Activated CD4-positive, CD25-positive, alpha-beta regulatory T cell treated with anti-CD3 and anti-CD28 coated beads, Interleukin-2, amount 50 U/mL, for 72 hours (primary cell): ENCODE measurements around the gene NCAM1.
"Not testable (repeated sequence)": the region's sequence is repeated elsewhere in the genome, so short reads cannot be mapped to it uniquely, and the experiment has no call there.

Experiments
- DNase-seq: peaks from one replicate; pipeline ENCODE4 v3.0.0; 2021

Gene NCAM1

DNA sequence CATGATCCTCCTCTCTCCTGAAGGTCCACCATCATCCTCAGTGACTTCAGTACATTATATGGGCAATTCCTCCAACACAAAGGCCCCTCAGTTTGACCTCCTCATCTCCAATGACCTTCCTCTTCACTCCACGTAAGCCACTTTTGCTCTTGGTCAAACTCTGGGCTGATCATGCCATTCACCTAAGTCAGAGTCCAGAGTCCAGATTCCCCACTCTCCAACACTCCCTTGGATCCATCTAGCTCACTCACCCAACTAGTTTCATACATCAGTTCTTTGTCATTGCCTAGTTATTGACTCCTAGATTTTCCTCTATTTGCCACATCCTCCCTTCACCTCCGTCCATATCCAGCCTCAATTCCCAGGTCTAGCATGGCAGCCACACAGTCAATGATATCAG is 322.7 kb downstream of the NCAM1 start:
- no peak for DNase-seq

DNA sequence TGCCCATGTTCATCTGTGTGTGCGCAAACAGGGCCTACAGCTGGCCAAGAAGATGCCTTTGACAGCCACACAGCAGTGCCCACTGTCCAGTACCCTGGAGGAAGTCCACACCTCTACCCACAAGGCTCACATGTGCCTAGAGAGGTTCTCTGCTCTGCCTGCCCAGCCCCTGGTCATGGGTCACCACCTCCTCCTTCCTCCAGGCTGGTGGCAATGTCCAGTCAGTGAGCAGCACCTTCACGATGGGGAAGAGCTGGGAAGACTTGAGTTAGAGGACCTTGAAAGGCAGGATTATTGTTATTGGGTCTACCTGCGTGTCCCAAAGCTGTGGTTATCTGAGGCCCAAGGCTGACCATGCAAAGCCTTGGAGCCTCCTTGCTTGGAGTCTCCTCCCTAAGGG is 324.8 kb downstream of the NCAM1 start:
- DNase-seq, result no peak

DNA sequence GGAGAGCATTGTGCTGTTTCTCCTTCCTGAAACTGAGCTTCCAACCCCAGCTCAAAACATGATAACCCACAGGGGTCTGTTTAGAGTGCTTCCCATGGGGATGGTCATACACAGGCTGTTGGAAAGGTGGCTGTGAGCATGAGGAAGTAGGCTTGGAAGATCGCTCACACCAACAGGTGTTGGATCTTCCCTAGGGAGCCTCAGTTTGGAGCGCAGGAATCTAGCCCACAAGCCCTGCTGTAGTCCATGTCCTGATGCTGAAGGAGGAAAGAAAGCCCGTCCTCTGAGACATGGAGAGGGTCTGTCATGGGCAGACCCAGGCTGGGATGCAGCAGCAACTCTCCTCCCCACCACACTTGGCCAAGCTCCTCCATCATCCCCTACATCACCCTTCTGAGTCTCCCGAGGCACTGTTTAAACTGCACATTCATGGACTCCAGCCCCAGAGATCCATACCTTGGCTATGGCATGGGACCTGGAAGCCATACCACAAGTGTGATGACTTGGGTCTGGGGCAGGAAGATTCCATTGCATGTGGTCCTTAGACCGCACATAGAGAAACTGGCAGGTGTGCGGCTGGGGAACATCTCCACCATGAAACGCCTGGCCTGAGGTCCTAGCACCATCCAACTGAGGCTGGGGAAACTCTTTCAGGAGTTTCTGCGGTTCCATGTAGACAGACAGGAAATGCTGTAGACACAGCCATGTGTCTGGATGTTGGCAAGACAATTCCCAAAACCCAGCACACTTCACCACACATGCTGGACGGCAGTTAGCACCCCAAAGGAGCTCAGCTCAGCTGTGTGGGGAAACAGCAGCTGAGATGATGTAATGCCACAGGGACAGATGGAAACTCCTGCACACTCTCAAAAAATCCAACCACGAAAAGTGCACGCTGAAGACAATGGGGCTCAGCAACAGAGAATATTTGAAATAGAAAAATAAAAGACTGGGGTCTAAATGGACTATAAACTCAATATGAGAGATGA is 325.6 kb downstream of the NCAM1 start:
- no peak for DNase-seq

DNA sequence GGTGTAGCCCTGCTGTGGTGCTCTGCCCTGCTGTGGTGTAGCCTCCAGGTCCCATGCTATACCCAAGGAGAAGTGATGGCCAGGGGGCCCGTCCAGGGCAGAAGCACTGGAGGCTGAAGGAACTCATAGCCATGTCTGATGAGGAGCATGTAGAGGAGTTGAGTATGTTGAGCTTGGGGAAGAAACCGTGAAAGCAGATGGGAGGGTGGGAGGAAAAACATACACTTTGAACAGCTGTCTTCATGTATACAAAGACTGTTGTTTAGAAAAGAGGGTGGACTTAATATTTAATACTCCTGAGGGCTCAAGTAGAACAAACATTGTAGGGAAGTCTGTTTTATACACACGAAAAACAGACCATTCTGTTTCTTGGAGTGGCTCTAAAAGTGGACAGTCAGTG is 326.6 kb downstream of the NCAM1 start:
- DNase-seq, result no peak

DNA sequence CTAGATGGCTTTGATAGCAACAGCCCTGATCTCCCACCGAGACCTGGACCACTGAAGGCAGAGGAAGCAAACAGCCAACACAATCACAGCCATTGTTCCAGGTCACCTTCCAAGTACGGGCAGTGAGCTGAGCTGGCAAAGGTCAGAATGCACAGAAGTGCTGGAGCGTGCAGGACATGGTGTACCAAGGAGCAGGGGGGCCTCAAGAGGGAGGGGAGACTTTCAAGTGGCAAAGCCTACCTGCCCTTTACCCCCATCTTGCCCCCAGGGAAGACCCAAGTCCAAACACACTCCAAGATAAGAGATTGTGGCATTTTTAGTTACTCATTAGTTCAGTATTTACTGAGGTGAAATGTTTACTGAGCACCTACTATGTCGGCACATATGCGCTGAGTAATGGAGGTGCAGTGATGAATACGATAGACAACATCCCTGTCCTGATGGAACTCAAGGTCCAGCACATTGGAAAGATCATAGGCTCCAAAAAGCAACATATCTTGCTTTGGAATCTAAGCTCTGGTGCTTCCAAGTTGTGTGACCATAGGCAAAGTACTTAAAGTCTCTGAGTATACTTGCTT is 327.2 kb downstream of the NCAM1 start:
- no peak for DNase-seq

DNA sequence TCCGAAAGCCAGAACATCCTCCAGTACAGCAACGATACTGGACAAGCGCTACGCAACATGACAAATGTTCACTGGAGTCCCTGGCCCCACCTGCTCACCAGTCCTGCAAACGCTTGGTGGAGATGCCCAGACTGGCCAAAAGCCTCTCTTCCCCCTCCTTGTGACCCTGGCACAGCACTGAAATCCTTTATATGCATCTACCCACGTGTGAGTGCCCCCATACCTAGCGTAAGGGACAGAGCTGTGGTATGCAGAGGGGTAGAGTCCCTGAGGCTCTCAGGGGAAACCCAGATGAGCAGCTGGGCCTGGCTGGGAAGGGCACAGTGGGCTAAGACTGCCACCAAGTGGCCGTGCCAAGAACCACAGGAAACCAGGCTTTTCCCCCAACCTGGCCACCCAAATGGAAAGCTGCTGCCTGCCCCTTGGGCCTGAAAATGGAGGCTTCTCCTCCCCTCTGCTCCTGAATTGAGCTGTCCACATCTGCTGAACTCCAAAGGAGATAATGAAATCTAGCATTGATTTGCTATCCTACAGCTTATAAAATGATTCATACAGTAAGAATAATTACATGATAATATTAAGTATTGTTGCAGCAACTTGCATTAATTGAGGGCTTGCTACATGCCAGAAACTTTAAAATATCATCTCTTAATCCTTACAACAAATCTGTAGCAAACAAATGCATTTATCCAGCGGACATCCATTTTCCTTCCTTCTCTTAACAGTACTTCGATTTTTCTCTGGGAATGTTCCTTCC is 328.4 kb downstream of the NCAM1 start:
- peak; percentile 72 for DNase-seq

DNA sequence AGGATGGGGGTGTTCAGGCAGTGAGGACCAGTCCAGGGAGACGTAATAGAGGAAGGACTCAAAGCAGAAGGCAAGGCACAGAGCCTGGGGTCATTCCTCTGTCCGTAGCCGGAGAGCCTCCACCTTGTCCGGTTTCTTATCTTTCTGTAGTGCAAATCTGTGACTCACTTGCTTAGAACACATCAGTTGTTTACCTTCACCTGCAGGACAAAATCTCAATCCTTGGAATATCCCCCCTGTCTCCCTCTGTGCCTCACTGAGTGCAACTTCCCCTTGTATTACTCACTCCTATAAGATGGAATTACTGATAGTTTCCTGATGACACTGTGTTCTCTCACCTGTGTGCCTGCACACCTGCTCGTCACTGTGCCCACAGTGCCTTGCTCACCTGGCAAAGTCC is 332.7 kb downstream of the NCAM1 start:
- no peak for DNase-seq

DNA sequence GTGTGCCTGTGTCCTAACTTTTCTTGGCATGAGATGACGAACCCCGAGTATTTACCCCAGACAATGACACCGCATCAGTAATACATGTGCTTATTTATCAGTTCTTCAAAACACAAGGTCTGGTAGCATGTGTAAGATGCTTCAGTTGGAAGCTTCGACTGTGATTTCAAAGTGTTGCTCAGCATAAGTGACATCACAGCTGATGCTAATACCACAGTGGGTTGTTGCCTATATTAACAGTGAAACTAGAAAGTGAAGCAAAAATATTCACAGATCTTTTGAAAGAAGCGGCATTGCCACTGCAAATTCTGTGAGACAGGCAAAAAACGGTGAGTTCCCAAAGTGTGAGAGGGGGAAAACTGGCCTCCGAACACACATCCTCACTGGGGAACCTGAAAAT is 334.8 kb downstream of the NCAM1 start:
- no peak for DNase-seq

DNA sequence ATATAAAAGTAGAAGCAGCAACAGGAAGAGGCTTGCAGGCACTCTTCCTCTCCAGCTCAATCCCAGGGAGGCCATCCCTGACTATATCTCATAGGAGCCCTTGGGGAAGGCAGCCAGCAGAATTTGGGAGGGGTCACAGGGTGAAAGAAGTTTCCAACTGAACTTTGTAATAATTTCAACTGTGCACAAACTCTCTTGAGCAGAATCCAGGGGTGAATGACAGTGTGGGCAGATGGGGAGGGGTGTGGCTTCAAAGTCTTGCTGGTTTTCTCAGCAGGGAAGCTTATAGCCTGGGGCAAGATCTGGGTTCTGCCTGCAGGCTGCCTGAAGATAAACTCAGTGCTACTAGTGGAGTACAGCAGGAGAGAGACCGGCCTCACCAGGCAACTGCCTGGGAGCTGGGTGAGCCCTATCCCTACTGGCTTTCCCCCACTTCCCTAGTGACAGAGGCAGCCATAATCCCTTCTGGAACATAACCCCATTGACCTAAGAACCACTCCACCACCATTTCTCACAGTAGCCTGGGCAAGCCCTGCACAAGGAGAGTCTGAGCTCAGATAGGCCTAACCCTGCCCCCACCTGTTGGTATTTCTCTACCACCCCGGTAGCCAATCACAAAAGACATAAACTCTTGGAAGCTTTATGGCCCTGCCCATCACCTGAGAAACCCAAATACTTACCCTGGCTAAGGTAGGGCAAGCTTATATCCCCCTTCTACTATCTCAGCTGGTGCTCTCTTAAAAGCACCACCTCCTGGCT is 335.4 kb downstream of the NCAM1 start:
- DNase-seq, result no peak

DNA sequence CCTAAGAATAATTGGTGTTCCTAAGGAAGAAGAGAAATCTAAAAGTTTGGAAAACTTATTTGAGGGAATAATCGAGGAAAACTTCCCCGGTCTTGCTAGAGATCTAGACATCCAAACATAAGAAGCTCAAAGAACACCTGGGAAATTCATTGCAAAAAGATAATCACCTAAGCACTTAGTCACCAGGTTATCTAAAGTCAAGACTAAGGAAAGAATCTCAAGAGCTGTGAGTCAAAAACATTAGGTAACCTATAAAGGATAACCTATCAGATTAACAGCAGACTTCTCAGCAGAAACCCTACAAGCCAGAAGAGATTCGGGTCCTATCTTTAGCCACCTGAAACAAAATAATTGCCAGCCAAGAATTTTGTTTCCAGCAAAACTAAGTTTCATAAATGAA is 337.3 kb downstream of the NCAM1 start:
- not testable (repeated sequence) for DNase-seq

DNA sequence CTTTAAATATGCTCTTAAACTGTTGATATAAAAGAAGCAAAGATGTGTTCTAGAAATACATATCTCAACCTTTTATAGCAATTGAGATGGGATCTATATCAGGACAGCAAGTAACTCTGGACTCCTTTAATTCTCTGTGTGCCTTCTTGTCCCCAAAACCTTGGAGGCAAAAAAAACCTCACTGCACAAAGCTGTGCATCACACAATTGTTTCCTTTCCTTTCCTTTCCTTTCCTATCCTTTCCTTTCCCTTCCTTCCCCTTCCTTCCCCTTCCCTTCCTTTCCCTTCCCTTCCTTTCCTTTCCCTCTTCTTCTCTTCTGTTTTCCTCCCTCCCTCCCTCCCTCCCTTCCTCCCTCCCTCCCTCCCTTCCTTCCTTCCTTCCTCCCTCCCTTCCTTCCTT is 343.7 kb downstream of the NCAM1 start:
- no peak for DNase-seq

DNA sequence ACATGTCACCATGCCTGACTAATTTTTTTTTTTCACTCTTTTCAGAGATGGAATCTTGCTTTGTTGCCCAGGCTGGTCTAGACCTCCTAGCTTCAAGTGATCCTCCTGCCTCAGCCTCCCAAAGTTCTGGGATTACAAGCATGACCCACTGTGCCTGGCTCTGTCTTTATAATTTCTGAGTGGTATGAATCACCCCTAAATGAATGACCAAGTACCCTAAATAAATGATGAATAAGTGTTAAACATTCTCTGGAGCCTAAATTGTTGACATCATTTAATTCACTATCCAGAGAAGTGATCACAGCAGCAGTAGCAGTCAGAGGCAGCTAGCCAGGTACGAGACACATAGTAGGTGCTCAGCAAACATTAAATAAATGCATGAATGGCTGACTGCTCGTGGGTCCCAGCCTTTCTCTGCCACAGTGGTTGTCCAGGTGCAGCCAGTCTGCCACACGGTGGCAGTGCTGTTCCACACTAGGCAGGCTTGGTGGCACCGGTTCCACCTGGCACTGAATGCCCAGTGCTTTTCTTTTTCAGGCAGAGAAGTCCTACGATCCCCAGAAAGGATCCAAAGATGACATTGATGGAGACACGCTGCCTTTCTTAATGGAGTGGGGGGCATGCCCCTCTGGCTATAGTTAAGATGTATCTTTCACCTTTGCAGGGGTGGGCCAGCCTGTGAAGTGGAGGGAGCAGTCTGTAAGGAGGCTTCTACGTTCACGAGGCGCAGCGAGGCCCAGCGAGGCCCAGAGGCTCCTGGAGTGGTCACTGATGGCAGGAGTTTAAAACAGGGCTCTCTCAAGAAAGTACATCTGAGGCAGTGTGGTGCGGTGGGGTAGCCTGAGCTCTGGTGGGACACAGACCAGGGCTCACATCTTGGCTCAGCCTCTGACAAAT is 344.5 kb downstream of the NCAM1 start:
- DNase-seq, result peak; percentile 67

DNA sequence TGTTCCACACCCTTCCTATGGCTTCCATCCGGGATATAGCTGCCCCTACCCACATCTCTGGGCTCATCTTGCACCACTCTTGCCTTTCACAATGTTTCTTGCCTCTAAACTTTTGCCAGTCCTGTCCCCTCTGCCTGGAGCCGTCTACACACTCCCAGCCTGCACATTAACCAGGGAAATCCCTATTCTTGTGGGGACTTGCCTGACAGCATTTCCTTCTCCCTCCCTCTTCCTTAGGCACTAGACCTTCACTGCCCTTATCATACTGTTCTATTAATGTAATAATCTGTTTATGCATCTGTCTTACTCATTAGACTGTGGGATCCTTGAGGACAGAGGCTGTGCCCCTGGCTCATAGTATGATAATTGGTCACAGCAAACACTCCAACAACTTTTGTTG is 347.4 kb downstream of the NCAM1 start:
- DNase-seq, result no peak

DNA sequence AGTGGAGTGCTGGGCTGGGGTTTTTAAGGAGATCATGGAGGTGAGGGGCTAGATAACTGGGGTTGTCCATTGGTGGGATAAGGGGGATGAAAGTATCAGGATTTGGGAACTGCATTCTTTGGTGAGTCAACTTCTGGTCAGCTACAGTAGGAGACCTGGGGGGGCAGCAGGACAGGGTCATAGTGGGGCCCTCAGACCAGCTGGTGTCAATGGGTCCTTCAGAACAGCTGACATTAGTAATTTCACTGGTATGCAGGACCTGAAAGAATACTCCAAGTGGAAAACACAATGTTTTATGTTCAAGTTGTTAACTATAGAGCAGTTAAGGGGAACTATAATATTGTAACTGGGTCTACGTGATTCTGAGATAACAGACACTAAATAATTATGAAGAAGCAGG is 350.3 kb downstream of the NCAM1 start:
- no peak for DNase-seq

DNA sequence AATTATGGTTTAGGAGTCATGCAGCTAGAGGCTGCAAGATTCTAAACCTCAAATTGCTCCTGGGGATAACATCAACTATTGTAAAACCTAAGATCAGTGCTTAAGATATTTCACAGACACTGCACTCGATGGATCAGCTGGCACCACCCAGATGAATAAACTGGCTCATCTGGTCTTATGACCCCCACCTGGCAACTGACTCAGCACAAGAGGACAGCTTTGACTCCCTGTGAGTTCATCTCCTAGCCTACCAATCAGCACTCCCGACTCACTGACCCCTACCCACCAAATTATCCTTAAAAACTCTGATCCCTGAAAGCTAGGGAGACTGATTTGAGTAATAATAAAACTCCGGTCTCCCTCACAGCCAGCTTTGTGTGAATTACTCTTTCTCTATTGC is 352.4 kb downstream of the NCAM1 start:
- DNase-seq, result no peak

DNA sequence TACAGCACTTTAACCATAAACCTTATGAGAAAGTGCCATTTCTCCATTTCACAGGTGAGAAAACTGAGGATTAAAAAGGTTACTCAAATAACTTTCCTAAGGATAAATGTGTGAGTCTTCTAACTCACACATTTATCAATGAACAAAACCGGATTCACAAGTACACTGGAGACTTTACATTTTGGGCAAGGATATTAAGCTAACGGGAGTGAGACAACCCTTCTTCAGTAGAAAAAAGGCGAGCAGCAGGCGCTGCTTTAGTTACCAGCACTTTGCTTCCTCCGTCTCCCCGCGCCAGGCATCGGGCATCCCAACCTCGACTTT is 352.8 kb downstream of the NCAM1 start:
- no peak for DNase-seq

DNA sequence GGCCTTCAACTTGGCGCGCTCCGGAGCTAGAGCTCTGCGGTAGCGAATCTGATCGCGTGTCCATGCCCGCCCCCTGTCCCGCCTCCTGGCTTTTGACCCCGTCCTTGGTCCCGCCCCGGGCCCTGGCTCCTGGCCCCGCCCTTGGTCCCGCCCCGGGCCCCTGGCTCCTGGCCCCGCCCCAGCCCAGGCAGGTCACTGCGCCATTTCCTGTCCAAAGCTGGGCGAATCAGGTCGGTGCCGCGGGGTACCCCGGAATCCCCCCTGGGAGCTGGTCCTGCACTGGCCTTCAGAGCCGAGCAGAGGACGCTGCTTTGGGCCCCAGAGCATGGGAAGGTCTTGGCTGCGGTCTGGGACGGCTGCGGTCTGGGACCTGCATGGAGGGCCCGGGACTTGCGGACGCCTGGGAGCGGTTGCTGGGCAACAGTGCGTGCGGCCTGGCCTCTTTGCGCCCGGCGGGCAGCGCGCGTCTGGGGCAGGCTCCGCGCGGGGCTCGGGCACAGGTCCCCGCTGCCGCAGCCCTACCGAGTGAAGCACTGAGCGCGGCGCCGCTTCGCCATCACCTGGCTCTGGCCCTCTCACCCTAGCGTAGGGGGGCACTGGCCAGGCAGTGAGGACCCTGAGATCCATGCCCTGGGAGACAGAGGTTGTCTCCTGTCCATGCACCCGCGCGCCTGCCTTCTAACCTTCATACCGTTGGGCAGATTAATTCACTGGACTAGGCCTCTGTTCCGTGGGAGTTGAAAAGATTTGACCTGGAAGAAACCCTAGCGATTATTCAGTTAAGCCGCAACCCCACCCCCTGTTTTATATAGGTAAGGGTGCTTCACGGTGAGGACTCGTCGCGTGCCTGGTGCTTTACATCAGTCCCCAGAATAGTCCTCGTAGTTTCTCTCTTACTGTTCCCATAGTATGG is 353.4 kb downstream of the NCAM1 start, which contains the start of gene TTC12:
Gene TTC12 (plus strand): TSS at position 195 of the 913 bp plus-strand sequence. CDS start 1,675 bp downstream, outside the sequence.
- DNase-seq, result peak; percentile 96

DNA sequence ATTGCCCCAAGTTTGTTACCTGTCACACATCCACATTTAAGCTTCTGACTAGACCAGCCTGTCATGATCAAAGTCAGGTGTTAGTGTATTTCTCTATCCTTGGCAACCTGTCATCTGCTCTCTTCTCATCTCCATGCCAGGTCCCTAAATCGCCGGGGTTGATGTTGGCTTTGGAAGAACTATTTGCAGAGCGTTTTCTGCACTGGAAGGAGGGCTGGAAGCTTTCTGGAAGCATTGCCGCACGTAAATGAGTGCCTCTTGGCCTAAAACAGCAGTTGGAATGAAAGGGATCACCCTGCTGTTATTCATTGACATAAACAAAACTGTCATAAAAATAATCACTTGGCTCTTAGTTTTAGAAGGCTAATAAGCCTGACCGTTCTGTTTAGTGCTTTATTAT is 354.6 kb downstream of the NCAM1 start:
- no peak for DNase-seq

DNA sequence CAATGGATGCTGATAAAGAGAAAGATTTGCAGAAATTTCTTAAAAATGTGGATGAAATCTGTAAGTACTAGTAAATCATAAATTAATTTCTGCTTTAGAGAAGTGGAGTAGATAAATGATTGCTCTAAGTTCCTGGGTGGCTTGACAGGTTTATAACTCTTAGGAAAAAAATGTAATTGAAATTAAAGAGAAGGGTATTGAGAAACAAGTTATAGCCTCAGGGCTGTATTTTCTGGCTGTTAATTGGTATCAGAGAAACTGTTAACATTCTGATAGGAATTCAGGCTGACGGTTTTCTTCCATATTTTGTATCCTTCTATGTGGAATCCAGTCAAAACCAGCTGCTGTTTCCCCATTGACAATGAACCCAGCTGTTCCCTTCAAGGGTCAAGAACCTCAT is 355.0 kb downstream of the NCAM1 start:
- DNase-seq, result no peak

DNA sequence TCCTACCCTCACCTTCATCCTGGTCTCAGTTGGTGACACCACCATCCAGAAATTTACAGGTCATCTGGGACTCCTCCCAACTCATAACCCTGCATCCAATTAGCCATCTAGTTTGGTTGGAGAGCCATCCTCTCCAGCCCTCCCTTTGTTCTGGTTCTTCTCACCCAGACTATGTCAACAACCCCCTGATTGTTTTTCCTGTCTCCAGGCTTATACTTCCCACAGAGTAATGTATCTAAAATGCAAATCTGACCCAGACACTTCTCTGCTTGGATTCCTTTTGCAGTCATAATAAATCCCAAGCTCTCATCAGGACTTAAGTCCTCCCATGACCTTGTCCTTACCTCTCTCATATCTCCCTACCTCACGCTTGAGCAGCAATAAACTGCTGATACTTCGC is 356.1 kb downstream of the NCAM1 start:
- DNase-seq, result no peak

DNA sequence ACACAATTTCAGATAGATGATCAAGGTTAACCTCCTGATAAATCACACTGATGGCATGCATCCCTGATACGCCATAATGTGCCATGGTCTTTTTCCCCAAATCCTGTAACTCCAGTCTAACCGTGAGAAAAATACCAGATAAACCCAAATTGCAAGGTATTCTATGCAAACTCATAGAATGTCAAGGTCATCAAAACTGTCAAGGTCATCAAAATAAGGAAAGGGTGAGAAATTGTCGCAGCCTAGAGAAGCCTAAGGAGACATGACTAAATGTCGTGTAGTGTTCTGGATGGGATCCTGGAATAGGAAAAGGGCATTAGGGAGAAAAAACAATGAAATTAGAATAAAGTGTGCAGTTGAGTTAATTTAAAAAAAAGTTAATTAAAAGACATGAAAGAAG is 357.9 kb downstream of the NCAM1 start:
- no peak for DNase-seq
